Activated CD8-positive, alpha-beta T cell treated with anti-CD3 and anti-CD28 coated beads, Interleukin-2, amount 10 ng/mL, durations not matched to agents 7 days and 5 days (primary cell): ENCODE measurements around the gene EFNA2. TPM values are rescaled to one million over a fixed set of nuclear protein-coding genes. Genes with fewer than 3 reads are reported as not detected.

Source experiments
- ATAC-seq: fragments of 150-1000 bp; cut with Tn5 transposase; one replicate; pipeline ENCODE4 v1.10.0; 2021; ENCODE audit warnings: moderate library complexity
- CTCF ChIA-PET: fragments of 350-600 bp; sonication (Branson Sonifier 250); formaldehyde crosslinking; loops from one replicate; lab custom pipeline; 2021; ENCODE audit warnings: antibody characterized with exemption; lab: Charles Lee
- POLR2A ChIA-PET: fragments of 350-600 bp; sonication (Branson Sonifier 250); formaldehyde crosslinking; loops from one replicate; lab custom pipeline; 2021; ENCODE audit warnings: antibody characterized with exemption; lab: Charles Lee
- DNase-seq: peaks from one replicate; pipeline ENCODE4 v3.0.0-alpha.2; 2020
- H3K27ac Mint-ChIP-seq: one replicate; pipeline ENCODE4 v1.8.0; 2021; ENCODE audit warnings: mild to moderate bottlenecking, mixed read lengths
- H3K27me3 Mint-ChIP-seq: one replicate; pipeline ENCODE4 v1.8.0; 2021; ENCODE audit warnings: low read depth, mixed read lengths
- H3K36me3 Mint-ChIP-seq: one replicate; pipeline ENCODE4 v1.8.0; 2021; ENCODE audit warnings: low read depth, mixed read lengths
- H3K4me1 Mint-ChIP-seq: one replicate; pipeline ENCODE4 v1.8.0; 2021; ENCODE audit warnings: low read depth, mixed read lengths
- H3K4me3 Mint-ChIP-seq: one replicate; pipeline ENCODE4 v1.8.0; 2021; ENCODE audit warnings: mild to moderate bottlenecking, mixed read lengths
- H3K9me3 Mint-ChIP-seq: one replicate; pipeline ENCODE4 v1.8.0; 2022; ENCODE audit warnings: mixed read lengths; ENCODE audit not compliant: insufficient read depth
- total RNA-seq, 2 experiments: library from RNA; stranded (reverse); gene quantifications; one replicate each; pipeline ENCODE4 v1.2.3, GENCODE V29; 2021

EFNA2 gene
- total RNA-seq, 2 experiments from 2014 or later = not detected

- DNase-seq = no peak
- Mint-ChIP-seq H3K9me3 (no peaks in the 10 kb centered on the region), H3K27ac (no peak overlapping the region), H3K4me3 (no peak overlapping the region), H3K4me1 (peaks cover 24% of the 10 kb centered on the region), H3K36me3 (peaks cover 25% of the 10 kb centered on the region), H3K27me3 (peaks cover 14% of the 10 kb centered on the region)
- ChIA-PET CTCF (interaction anchor here (1.2 to 6.3 kb wide), 5 partner anchors 14 to 91 kb away, joined by 3 to 57 read pairs (median 6); no protein-coding TSS in a partner anchor), POLR2A (interaction anchor here (1.1 kb wide), 1 partner anchor 102 kb away, joined by 3 read pairs; no protein-coding TSS in a partner anchor)
- no peak for ATAC-seq
Measured at GRCh38 chr19:1280636-1281568, 4.8 kb upstream of the EFNA2 start.

GRCh38 chr19:1281569-1282287, 3.9 kb upstream of the EFNA2 start:
- Mint-ChIP-seq H3K9me3 (no peaks in the 10 kb centered on the region), H3K27me3 (peaks cover 18% of the 10 kb centered on the region), H3K27ac (no peak overlapping the region), H3K36me3 (peaks cover 22% of the 10 kb centered on the region), H3K4me3 (no peak overlapping the region), H3K4me1 (peaks cover 23% of the 10 kb centered on the region)
- ChIA-PET POLR2A (interaction anchor here (3.1 kb wide), 1 partner anchor 12 kb away, joined by 9 read pairs; the partner anchor contains the start of gene CIRBP), CTCF (no interaction called here)
- DNase-seq = no peak
- no peak for ATAC-seq

GRCh38 chr19:1282588-1283206, 3.0 kb upstream of the EFNA2 start:
- H3K27me3 Mint-ChIP-seq = peaks cover 19% of the 10 kb centered on the region
- H3K4me3 Mint-ChIP-seq = no peak overlapping the region
- DNase-seq (no peak), ATAC-seq (no peak)
- H3K27ac Mint-ChIP-seq = no peak overlapping the region
- peaks cover 19% of the 10 kb centered on the region for H3K36me3 Mint-ChIP-seq
- no peaks in the 10 kb centered on the region for H3K9me3 Mint-ChIP-seq
- H3K4me1 Mint-ChIP-seq = peaks cover 20% of the 10 kb centered on the region
- POLR2A ChIA-PET = interaction anchor here (0.5 to 3.1 kb wide), 3 partner anchors 13 to 31 kb away, joined by 3 to 9 read pairs (median 4); partner anchors contain the start of gene CIRBP
- CTCF ChIA-PET = interaction anchor here (0.9 kb wide), 1 partner anchor 82 kb away, joined by 3 read pairs; no protein-coding TSS in a partner anchor

- peaks cover 17% of the 10 kb centered on the region for H3K4me1 Mint-ChIP-seq
- H3K27ac Mint-ChIP-seq = no peak overlapping the region
- H3K9me3 Mint-ChIP-seq = no peaks in the 10 kb centered on the region
- POLR2A ChIA-PET = interaction anchor here (0.5 to 3.1 kb wide), 3 partner anchors 14 to 32 kb away, joined by 3 to 9 read pairs (median 4); partner anchors contain the start of gene CIRBP
- H3K4me3 Mint-ChIP-seq = no peak overlapping the region
- DNase-seq (no peak), ATAC-seq (no peak)
- H3K36me3 Mint-ChIP-seq = peaks cover 15% of the 10 kb centered on the region
- peaks cover 22% of the 10 kb centered on the region for H3K27me3 Mint-ChIP-seq
- CTCF ChIA-PET = interaction anchor here (0.9 to 1.7 kb wide), 2 partner anchors 7 to 81 kb away, joined by 3 read pairs; no protein-coding TSS in a partner anchor
Measured at GRCh38 chr19:1283207-1283916, 2.3 kb upstream of the EFNA2 start.

GRCh38 chr19:1283917-1284292, 1.8 kb upstream of the EFNA2 start:
- CTCF ChIA-PET = interaction anchor here (1.7 kb wide), 1 partner anchor 8 kb away, joined by 3 read pairs; no protein-coding TSS in a partner anchor
- no peak overlapping the region for H3K4me3 Mint-ChIP-seq

GRCh38 chr19:1284293-1284978, 1.2 kb upstream of the EFNA2 start:
- CTCF ChIA-PET = interaction anchor here (1.7 kb wide), 1 partner anchor 8 kb away, joined by 3 read pairs; no protein-coding TSS in a partner anchor
- Mint-ChIP-seq H3K4me3 (no peak overlapping the region), H3K4me1 (peaks cover 17% of the 10 kb centered on the region), H3K36me3 (peaks cover 10% of the 10 kb centered on the region), H3K27me3 (peaks cover 25% of the 10 kb centered on the region), H3K27ac (no peak overlapping the region), H3K9me3 (no peaks in the 10 kb centered on the region)
- POLR2A ChIA-PET = interaction anchor here (0.6 to 3.1 kb wide), 2 partner anchors 15 to 1927 kb away, joined by 3 to 9 read pairs; partner anchors contain the start of gene CIRBP
- ATAC-seq (no peak), DNase-seq (no peak)

More at GRCh38 chr19:1283917-1284292, 1.8 kb upstream of the EFNA2 start:
- no peak overlapping the region for H3K27ac Mint-ChIP-seq
- DNase-seq (no peak), ATAC-seq (no peak)
- peaks cover 17% of the 10 kb centered on the region for H3K4me1 Mint-ChIP-seq
- peaks cover 22% of the 10 kb centered on the region for H3K27me3 Mint-ChIP-seq
- POLR2A ChIA-PET = interaction anchor here (3.1 kb wide), 1 partner anchor 15 kb away, joined by 9 read pairs; the partner anchor contains the start of gene CIRBP
- H3K36me3 Mint-ChIP-seq = peaks cover 13% of the 10 kb centered on the region
- no peaks in the 10 kb centered on the region for H3K9me3 Mint-ChIP-seq

GRCh38 chr19:1284979-1285736, 515 bp upstream of the EFNA2 start:
- ChIA-PET POLR2A (interaction anchor here (0.6 to 3.1 kb wide), 2 partner anchors 16 to 1926 kb away, joined by 3 to 9 read pairs; partner anchors contain the start of gene CIRBP), CTCF (interaction anchor here (1.7 kb wide), 1 partner anchor 9 kb away, joined by 3 read pairs; no protein-coding TSS in a partner anchor)
- ATAC-seq (no peak), DNase-seq (no peak)
- Mint-ChIP-seq H3K27me3 (peaks cover 25% of the 10 kb centered on the region), H3K36me3 (peaks cover 3% of the 10 kb centered on the region), H3K27ac (no peak overlapping the region), H3K4me1 (peaks cover 10% of the 10 kb centered on the region), H3K9me3 (no peaks in the 10 kb centered on the region), H3K4me3 (no peak overlapping the region)

- ChIA-PET CTCF (no interaction called here), POLR2A (no interaction called here)
- Mint-ChIP-seq H3K4me1 (peaks cover 8% of the 10 kb centered on the region), H3K4me3 (peak overlapping the region; percentile 36), H3K9me3 (no peaks in the 10 kb centered on the region), H3K27ac (no peak overlapping the region), H3K27me3 (peaks cover 25% of the 10 kb centered on the region), H3K36me3 (no peaks in the 10 kb centered on the region)
- DNase-seq (no peak), ATAC-seq (no peak)
Measured at GRCh38 chr19:1286487-1287353, 1.0 kb downstream of the EFNA2 start.
